Gastrocnemius medialis (tissue), 4 donors: Measurements from ENCODE around the gene RBFOX1. TPM values are rescaled to one million over a fixed set of nuclear protein-coding genes. Genes with fewer than 3 reads are reported as not detected.

Experiments used
- ATAC-seq, 2 donors: fragments of 150-250 bp; one replicate each; pipeline ENCODE4 v1.9.1; 2016
- DNase-seq, 2 donors: peaks; one replicate each; pipeline ENCODE4 v3.0.0-alpha.2; 2019
- H3K27ac ChIP-seq, 4 donors: fragments of 200-600 bp; sonication (generic); 1 replicate in 1 of 4; 2 replicates in 3 of 4; pipeline ENCODE4 v1.5.1; 2016 to 2018; ENCODE audit warnings: mild to moderate bottlenecking in 2 of 4, moderate library complexity in 1 of 4
- H3K27me3 ChIP-seq, 3 donors: fragments of 200-600 bp; sonication (generic) in 2 of 3; 1 replicate in 1 of 3; 2 replicates in 2 of 3; pipeline versions ENCODE4 v1.5.1 to v1.6.0; 2016 to 2019; ENCODE audit warnings: mild to moderate bottlenecking in 1 of 3, moderate library complexity in 1 of 3
- H3K36me3 ChIP-seq, 2 donors: fragments of 200-600 bp; sonication (generic) in 1 of 2; one replicate each; pipeline ENCODE4 v1.5.1; 2017 to 2018
- H3K4me1 ChIP-seq, 2 donors: fragments of 200-600 bp; sonication (generic) in 1 of 2; one replicate each; pipeline ENCODE4 v1.5.1; 2016 to 2017; ENCODE audit warnings: mild to moderate bottlenecking in 2 of 2
- H3K4me3 ChIP-seq, 4 donors: fragments of 200-600 bp; sonication (generic) in 3 of 4; 1 replicate in 1 of 4; 2 replicates in 3 of 4; pipeline ENCODE4 v1.5.1; 2016 to 2019; ENCODE audit warnings: mild to moderate bottlenecking in 2 of 4
- H3K9me3 ChIP-seq, 3 donors: fragments of 200-600 bp; sonication (generic) in 2 of 3; 1 replicate in 1 of 3; 2 replicates in 2 of 3; pipeline ENCODE4 v1.5.1; 2016 to 2019
- CTCF ChIP-seq, 5 experiments: fragments of 450-650 bp in 3 of 5; fragments of 200-600 bp in 2 of 5; sonication (generic) in 2 of 5; IDR thresholded peaks in 4 of 5; conservative IDR thresholded peaks in 1 of 5; 1 replicate in 4 of 5; 2 replicates in 1 of 5; pipeline ENCODE4 v1.5.1; 2016 to 2019; ENCODE audit warnings: antibody characterized with exemption in 5 of 5, mild to moderate bottlenecking in 3 of 5, moderate library complexity in 3 of 5
- POLR2A ChIP-seq, 2 donors: fragments of 450-650 bp; IDR thresholded peaks; one replicate each; pipeline ENCODE4 v1.6.1; 2017; ENCODE audit warnings: antibody characterized with exemption in 2 of 2, mild to moderate bottlenecking in 2 of 2, moderate library complexity in 2 of 2
- in situ Hi-C, 4 donors: fragments of 200-750 bp; cut with MboI; loops; one replicate each; pipeline versions ENCODE4 v1.15.0 to v1.8.0; 2017; ENCODE audit warnings: low sequenced_read_pairs in 4 of 4
- intact Hi-C: fragments of 100-400 bp; cut with DNase I; formaldehyde crosslinking; loops from one replicate; pipeline ENCODE4 v1.15.1; 2023; ENCODE audit warnings: low total_unique reads
- total RNA-seq, 4 donors: library from RNA; depleted of rRNA; stranded (reverse); fragments of >200 nt; gene quantifications; one replicate each; pipeline versions ENCODE4 v1.1.0 to v1.2.3, GENCODE V29; 2016

Gene RBFOX1
- total RNA-seq, 4 donors from 2014 or later, result 42.5 to 98.8 (median 58.6) TPM

- no peaks in the 10 kb centered on the region for H3K36me3 ChIP-seq
- ATAC-seq (no peak), DNase-seq (no peak)
- H3K27me3 ChIP-seq, result no peaks in the 10 kb centered on the region
- TF ChIP-seq POLR2A (IDR thresholded peaks at IDR 0.05), result no peak
- TF ChIP-seq CTCF (IDR thresholded peaks at IDR 0.05 in 4 of 5, conservative IDR thresholded peaks at IDR 0.05 in 1 of 5), result no peak
- in situ Hi-C loops, result no loop called here
- no peak overlapping the region for H3K4me3 ChIP-seq
- H3K9me3 ChIP-seq, result no peaks in the 10 kb centered on the region
- intact Hi-C loops, result no loop called here
- H3K27ac ChIP-seq, result no peak overlapping the region
- peaks cover 0 to 5% of the 10 kb centered on the region in 2 donors for H3K4me1 ChIP-seq
Measured at GRCh38 chr16:7546948-7547347, 214.3 kb downstream of the RBFOX1 start.

- Histone ChIP-seq H3K27ac (no peak overlapping the region), H3K36me3 (no peaks in the 10 kb centered on the region), H3K27me3 (no peaks in the 10 kb centered on the region), H3K9me3 (no peaks in the 10 kb centered on the region), H3K4me1 (peaks cover 0 to 5% of the 10 kb centered on the region in 2 donors), H3K4me3 (no peak overlapping the region)
- TF ChIP-seq CTCF (IDR thresholded peaks at IDR 0.05 in 4 of 5, conservative IDR thresholded peaks at IDR 0.05 in 1 of 5) (no peak), POLR2A (IDR thresholded peaks at IDR 0.05) (no peak)
- ATAC-seq (no peak), DNase-seq (no peak)
- intact Hi-C loops, result no loop called here
- in situ Hi-C loops, result no loop called here
Measured at GRCh38 chr16:7547736-7548135, 215.1 kb downstream of the RBFOX1 start.

GRCh38 chr16:7548796-7549318, 216.2 kb downstream of the RBFOX1 start:
- in situ Hi-C loops (no loop called here), intact Hi-C loops (no loop called here)
- no peak overlapping the region for H3K27ac ChIP-seq
- no peaks in the 10 kb centered on the region for H3K27me3 ChIP-seq
- ATAC-seq (no peak), DNase-seq (no peak)
- H3K4me1 ChIP-seq, result peaks cover 0 to 5% of the 10 kb centered on the region in 2 donors
- no peak overlapping the region for H3K4me3 ChIP-seq
- TF ChIP-seq POLR2A (IDR thresholded peaks at IDR 0.05) (no peak), CTCF (IDR thresholded peaks at IDR 0.05 in 4 of 5, conservative IDR thresholded peaks at IDR 0.05 in 1 of 5) (no peak)
- H3K36me3 ChIP-seq, result no peaks in the 10 kb centered on the region
- H3K9me3 ChIP-seq, result no peaks in the 10 kb centered on the region

- Histone ChIP-seq H3K4me3 (no peak overlapping the region), H3K4me1 (peaks cover 0 to 5% of the 10 kb centered on the region in 2 donors), H3K36me3 (no peaks in the 10 kb centered on the region), H3K9me3 (no peaks in the 10 kb centered on the region), H3K27me3 (no peaks in the 10 kb centered on the region), H3K27ac (no peak overlapping the region)
- intact Hi-C loops (no loop called here), in situ Hi-C loops (no loop called here)
- ATAC-seq (no peak), DNase-seq (no peak)
- no peak for TF ChIP-seq POLR2A (IDR thresholded peaks at IDR 0.05)
- TF ChIP-seq CTCF (IDR thresholded peaks at IDR 0.05 in 4 of 5, conservative IDR thresholded peaks at IDR 0.05 in 1 of 5), result no peak
Measured at GRCh38 chr16:7550096-7550495, 217.5 kb downstream of the RBFOX1 start.

GRCh38 chr16:7555459-7555858, 222.8 kb downstream of the RBFOX1 start:
- H3K36me3 ChIP-seq, result no peaks in the 10 kb centered on the region
- H3K4me3 ChIP-seq, result no peak overlapping the region
- intact Hi-C loops, result no loop called here
- no peak for TF ChIP-seq POLR2A (IDR thresholded peaks at IDR 0.05)
- no peak for TF ChIP-seq CTCF (IDR thresholded peaks at IDR 0.05 in 4 of 5, conservative IDR thresholded peaks at IDR 0.05 in 1 of 5)
- no peak overlapping the region for H3K27ac ChIP-seq
- in situ Hi-C loops, result no loop called here
- H3K4me1 ChIP-seq, result peaks cover 0 to 5% of the 10 kb centered on the region in 2 donors
- H3K27me3 ChIP-seq, result no peaks in the 10 kb centered on the region
- H3K9me3 ChIP-seq, result no peaks in the 10 kb centered on the region
- DNase-seq (no peak), ATAC-seq (no peak)
